Stimulated activated CD4-positive, alpha-beta T cell treated with anti-CD3 and anti-CD28 coated beads, Interleukin-1b, Interleukin-23, amount 100 ng/mL, for 1 hour (primary cell): ENCODE results near the gene EFHD2.
"Not testable (repeated sequence)": the region's sequence is repeated elsewhere in the genome, so short reads cannot be mapped to it uniquely, and the experiment has no call there.

Source experiments
- DNase-seq, 2 donors: peaks; one replicate each; pipeline ENCODE4 v3.0.0-alpha.2; 2020; ENCODE audit warnings: low read depth in 2 of 2

The EFHD2 gene

DNA sequence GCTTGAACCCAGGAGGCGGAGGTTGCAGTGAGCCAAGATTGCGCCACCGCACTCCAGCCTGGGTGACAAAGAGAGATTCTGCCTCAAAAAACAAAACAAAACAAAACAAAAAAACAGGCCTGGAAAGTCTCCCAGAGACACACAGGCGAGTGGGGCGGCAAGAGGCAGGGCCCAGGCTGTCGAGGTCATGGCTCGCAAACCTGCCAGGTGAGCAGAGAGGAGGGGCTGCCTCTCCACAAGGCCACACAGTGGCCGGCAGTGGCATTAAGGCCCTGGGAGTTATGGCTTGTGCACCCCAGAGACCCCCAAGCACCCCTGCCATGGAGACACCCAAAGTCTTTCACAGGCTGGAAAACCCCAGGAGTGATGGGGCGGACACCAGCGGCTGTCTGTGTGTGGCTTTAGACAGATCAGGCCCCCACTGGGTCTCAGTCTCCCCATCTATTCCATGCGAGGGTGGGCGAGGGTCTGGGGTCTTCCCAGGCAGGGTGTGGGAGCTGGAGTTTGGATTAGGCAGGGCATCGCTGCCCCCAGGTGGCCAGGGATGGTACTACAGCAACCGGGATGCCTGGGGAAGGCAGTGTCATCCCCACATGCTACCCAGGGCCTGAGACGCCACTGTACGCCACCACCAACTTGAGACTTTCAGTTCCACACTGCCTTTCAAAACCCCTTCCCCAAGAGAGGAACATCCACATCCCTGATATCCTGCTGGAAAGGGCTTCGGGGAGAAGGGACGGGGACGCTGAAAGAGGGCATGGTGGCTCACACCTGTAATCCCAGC is 21.3 kb downstream of the EFHD2 start:
- DNase-seq, result peak; percentile 44 to 78

DNA sequence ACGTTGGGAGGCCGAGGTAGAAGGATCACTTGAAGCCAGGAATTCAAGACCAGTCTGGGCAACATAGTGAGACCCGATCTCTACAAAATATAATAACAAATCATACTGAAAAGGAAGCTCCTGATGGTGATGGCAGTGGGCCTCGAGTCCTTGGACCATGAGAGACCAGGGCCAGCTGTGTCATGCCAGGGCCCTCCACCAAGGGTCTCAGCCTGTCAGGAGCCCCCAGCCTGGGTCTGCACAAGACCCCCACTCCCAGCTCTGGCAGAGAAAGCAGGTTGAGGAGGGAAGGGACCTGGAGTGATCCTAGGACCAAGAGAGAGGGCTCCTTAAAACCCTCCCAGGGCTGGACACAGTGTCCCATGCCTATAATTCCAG is 21.9 kb downstream of the EFHD2 start:
- DNase-seq, result no peak

DNA sequence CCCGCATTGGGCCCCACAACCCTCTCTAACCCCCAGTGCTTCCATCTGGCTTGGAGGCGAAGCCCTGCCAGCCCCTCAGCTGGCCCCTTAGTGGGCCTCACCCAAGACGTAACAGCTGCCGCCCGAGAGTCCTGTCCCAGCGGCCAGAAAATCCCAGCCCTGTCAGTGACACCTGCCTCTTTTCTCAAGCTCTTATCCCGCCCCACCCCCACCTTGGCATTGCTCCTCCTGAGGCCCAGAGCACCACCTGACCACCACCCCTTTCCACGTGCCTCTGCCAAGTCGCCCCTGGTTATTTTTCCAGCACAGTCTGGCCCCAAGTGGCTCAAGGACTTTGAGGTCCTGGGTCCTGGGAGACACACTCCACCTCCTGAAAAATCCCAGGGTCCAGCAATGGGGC is 22.6 kb downstream of the EFHD2 start:
- no peak for DNase-seq

DNA sequence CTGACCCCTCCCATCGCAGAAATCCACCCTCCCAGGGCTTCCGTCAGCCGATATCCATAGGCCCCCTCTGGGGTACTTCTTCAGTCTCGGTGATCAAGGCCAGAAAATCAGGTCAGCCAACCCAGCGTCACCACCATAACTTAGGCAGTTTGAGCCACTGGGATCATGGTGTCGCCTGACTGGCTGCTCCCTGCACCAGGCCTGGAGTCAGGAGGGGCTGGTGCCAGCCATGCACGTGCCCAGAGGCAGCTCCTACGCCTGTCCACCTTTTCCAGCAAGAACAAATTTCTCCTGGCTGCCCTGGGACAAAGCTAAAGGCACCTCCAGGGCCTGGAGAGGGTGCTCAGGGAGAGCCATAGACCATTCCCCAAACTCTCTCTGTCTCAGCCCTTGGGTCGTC is 23.8 kb downstream of the EFHD2 start:
- DNase-seq, result no peak

DNA sequence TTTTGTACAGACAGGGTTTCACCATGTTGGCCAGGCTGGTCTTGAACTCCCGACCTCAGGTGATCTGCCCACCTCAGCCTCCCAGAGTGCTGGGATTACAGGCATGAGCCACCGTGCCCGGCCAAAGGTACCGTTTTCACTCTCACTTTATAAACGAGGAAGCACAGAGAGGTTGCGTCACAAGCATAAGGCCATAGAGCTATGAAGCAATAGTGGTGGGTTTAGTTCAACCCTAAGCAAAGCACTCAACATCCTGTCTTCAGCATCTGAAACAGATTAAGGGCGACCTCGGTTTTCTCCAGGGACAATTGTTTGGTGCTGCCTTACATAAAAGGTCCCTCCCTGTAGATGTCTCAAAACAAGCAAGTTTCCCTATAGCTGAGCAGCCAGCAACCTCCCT is 25.1 kb downstream of the EFHD2 start:
- DNase-seq, result not testable (repeated sequence)

DNA sequence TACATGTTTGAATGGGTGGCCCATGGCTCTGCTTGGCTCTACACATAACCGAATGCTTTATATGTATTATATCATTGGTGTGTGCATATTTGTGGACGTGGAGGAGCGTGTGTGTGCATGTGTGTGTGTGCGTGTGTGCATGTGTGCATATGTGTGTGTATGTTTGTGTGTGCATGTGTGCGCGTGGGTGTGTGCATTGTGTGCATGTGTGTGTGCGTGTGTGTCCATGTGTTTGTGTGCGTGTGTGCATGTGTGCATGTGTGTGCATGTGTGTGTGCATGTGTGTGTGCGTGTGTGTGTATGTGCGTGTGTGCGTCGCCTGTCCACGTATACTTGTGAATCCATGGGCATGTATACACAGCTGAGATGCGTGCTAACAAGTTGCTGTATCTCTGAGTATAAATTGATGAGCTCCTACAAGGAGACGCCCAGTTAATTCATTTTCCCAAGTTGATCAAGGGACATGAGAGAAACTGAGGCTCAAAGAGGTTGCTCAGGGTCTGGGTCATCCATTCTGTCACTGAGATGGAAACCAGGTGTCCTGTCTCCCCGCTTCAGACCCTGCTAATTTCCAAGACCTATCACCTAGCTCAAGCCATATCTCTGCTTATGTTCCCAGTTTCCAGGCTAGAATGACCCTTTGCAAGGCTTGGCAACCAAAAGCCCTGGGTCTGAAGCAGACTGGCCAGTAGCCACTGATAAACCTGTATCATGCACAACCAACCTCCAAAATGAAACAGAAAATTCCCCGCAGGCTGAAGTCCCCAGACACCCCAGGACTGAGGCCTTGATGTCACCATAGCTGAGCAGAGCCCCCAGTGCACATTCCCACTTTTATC is 25.8 kb downstream of the EFHD2 start:
- no peak for DNase-seq

DNA sequence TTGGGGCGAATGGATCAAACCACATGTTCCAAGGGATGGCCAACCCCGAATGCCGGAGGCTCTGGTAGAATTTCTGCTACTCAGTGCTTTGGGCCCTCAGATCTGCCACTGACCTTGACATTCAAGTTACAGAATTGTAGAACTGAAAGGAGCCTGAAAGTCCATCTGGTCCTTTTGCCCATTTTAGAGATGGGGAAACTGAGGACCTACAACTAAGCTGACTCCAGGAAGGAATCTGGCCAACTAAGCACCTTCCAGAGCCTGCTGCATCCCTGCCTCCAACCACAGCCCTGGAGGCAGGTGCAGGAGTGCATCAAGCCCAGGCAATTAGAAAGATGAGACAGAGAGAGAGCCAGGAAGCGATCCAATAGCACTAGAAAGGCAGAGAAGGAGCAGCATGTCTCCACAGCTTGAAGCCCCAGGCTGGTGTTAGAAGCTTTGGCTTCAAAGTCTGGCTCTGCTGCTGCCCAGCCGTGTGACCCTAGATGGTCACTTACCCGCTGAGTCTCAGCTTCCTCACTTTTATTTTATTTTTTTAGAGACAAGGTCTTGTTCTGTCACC is 27.3 kb downstream of the EFHD2 start:
- DNase-seq, result no peak

DNA sequence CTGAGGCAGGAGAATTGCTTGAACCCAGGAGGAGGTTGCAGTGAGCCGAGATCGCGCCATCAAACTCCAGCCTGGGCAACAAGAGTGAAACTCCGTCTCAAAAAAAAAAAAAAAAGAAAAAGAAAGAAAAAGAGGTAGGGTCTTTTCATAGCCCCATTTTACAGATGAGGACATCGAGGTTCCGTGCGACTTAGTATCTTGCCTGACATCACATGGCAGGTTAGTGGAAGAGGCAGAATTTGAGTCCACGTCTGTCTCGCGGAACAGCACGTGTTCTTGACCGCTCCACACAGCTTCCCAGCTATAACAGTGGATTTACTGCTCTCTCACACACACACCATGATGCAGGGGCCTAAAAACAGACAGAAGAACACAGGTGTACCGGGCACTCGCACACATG is 29.6 kb downstream of the EFHD2 start:
- no peak for DNase-seq

DNA sequence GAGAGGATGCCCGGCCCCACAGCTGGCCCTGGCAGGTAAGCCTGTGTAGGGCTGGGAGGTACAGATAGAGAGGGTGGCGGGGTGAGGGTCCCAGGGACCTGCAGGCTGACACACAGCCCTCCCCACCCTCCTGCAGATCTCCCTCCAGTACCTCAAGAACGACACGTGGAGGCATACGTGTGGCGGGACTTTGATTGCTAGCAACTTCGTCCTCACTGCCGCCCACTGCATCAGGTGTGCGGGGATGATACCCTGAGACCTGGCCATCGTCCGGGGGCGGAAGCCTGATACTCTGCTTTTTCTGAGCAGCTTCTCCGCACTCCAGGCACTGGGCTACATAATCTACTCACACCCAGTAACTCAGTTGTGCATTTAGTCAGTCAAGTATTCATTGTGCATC is 30.7 kb downstream of the EFHD2 start:
- no peak for DNase-seq

DNA sequence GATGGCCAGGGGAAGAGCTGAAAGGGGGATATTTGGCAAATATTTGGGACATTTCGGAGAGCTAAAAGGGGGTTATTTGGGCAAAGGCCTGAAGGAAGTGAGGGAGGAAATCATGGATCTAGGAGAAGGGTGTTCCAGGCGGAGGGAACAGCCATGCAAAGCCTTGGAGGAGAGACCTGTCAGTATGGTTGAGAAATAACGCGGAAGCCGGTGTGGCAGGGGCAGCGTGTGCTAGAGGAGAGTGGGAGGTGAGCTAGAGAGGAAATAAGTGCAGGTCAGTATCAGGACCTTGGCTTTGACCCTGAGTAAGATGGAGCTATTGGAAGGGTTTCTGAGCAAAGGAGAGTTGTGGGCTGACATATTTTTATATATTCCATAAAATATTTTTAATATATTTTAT is 31.6 kb downstream of the EFHD2 start:
- no peak for DNase-seq

DNA sequence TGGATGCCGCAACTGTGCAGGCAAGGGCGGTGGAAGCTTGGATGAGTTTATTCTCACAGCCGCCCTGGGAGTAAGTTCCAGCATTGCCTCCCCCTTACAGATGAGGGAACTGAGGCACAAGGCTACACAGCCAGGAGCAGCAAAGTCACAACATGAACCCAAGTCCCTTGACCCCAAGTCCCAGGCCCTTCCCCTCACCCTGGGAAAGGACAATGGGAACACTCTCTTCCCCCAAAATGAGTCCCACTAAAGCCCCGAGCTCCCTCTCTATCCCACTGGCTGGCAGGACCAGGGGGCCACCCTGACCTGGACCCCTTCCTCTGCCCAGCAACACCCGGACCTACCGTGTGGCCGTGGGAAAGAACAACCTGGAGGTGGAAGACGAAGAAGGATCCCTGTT is 32.4 kb downstream of the EFHD2 start:
- no peak for DNase-seq

DNA sequence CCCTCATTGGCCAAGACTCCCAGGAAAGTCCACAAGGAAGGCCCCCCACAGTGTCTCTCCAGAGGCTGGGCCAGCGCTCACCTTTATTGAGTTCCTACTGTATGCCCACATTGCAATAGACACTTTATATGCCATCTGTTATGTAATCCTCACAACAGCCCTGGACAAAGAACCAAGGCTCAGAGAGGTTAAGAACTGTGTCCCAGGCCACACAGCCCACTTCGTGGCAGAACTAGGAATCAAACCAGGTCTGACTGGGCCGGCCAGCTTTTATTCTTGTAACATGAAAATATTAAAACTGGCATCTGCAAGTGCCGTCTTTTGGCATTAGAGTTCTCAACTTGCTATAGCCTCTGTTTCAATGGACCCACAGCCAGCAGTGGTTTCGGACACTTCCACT is 33.1 kb downstream of the EFHD2 start:
- DNase-seq, result no peak

DNA sequence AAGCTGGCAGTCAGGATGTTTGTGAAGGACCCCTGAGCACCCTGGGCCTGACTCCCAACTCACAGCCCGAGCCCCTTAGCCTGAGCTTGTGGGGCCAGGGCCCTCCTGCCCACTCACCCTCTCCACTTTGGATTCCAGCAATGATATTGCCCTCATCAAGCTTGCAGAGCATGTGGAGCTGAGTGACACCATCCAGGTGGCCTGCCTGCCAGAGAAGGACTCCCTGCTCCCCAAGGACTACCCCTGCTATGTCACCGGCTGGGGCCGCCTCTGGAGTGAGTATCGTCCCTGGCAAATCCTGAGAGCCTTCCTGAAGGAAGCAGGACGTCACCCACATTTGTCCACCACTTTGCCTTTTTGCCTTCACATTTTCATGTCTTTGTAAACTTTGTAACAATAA is 33.6 kb downstream of the EFHD2 start:
- DNase-seq, result no peak

DNA sequence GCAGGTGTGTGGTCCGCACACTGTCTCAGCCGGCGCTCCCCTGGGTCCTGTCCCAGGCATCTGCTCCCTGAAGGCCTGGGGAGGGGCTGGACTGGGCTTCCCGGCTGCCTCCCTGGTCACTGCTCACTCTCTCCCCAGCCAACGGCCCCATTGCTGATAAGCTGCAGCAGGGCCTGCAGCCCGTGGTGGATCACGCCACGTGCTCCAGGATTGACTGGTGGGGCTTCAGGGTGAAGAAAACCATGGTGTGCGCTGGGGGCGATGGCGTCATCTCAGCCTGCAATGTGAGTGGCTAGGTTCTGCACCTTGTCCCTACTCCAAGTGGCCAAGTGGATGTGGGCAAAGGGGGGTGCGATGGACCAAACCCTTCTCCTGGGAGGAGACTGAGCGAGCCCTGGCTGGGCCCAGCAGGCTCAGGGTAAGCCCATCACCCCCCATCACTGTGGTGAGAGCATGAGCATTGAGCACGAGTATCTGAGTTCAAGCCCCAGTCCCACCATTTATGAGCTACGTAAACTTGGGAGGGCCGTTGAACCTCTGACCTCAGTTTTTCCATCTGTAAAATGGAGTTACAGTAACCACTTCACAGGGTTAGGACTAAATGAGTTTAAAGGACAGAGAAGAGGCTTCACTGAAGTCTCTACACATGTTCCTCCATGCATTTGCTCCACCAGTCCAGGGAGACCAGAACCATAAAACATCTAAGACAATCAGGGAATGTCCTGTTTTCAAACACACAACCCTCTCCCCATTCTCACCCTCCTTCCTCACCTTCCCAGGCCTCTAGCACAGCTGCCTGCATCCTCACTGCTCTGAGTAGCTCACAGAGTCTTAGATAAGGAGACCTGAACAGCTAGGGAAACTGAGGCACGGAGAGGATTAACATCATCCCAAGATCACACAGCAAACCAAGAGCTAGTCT is 35.0 kb downstream of the EFHD2 start:
- DNase-seq, result no peak

DNA sequence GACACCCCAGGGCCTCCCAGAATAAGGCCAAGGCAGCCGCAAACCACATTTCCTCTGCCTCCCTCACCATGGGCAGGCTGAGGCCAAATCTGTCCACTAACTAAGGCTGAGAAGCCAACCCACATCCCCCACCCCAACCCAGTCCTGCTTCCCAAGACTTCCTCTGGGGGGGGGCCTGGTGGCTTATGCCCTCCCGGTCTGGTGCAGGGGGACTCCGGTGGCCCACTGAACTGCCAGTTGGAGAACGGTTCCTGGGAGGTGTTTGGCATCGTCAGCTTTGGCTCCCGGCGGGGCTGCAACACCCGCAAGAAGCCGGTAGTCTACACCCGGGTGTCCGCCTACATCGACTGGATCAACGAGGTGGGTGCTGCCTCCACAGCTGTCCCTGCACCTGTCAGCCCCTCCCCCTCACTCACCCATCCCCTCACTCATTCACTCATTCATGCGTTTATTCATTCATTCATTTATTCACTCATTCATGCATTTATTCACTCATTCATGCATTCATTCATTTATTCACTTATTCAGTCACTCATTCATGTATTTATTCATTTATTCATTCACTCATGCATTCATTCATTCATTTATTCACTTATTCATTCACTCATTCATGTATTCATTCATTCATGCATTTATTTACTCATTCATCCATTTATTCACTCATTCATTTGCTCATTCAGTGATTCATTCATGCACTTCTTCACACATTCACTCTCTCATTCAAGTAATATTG is 35.9 kb downstream of the EFHD2 start:
- DNase-seq, result no peak

DNA sequence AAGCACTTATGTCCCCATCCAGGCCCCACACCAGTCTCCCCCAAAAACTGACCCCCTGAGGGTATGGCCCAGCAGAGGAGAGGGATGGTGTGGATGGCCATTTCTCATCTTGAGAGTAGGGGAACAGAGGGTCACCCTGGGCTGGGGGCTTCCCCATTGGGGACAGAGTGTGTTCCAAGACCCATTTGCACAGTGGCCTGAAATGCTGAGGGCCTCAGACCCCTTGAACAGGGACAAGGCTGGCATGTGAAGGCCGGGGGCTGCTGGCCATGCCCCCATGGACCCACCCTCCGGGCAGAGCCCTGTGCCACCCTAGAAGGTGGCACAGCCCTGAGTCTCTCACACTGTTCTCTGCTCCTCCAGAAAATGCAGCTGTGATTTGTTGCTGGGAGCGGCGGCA is 36.5 kb downstream of the EFHD2 start:
- no peak for DNase-seq

DNA sequence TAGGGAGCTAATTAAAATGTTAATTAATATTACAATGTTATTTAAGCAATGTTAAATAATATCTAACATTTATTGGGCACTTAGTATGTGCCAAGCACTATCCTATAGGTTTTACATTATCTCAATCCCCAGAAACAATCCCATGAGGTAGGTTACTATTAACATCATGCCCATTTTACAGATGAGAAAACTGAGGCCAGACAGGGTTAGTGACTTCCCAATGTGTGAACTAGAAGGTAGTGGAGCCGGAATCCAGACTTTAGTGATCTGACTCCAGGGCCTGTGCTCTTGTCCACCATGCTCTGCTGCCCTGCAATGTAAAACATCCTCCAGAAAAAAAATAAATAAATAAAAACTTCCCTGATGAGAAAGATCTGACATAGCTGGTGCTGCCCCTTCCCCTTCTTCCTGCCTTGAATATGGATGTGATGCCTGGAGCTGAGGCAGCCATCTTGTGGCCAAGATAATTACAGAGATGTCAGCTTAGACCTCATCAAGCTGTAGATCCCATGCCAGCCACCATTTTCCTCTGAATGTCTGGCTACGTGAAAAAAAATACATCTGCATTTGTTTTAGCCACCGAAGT is 39.3 kb downstream of the EFHD2 start:
- no peak for DNase-seq

DNA sequence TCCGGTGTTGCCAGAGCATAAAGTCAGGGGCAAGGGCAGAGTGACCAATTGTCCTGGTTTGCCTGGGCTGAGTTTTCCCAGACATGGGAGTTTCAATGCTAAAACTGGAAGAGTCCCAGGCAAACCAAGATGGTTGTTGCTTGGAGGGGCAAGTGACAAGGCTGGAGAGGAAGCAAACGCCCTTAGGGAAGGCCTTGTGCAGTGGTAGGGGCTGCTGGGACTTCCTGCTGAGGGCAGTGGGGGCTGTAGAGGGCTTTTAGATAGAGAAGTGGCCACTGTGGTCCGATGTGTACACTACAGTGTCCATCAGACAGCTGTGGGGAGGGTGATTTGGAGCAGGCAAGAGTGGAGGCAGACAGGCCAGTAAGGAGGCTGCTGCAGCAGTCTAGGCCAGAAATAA is 39.9 kb downstream of the EFHD2 start:
- DNase-seq, result no peak

DNA sequence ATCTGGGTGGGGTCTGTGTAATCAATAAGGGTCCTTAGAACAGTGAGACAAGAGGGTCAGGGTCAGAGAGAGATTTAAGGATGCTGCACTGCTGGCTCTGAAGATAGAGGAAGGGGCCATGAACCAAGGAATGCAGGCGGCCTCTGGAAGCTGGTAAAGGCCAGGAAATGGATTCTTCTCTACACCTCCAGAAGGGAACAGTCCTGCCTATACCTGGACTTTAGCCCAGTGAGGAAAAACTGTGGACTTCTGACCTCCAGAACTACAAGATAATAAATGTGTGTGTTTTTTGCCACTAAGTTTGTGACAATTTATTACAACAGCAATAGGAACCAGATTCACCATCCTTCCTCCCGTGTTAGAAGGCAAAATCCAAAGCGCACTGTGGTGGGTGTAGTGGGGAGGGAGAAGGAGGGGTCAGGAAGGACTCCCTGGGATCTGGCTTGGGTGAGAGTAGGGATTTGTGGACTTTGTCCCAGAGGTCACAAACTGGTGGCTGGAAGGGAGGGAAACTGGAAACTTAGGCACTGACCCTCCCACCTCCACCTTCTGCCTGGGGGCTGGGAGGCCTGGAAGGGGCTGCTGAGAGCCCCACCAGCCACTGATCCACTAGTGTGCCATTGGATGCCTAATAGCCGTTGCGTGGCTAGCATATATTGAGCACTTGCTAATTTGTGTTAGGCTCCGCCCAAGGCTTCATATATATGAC is 41.5 kb downstream of the EFHD2 start:
- no peak for DNase-seq

DNA sequence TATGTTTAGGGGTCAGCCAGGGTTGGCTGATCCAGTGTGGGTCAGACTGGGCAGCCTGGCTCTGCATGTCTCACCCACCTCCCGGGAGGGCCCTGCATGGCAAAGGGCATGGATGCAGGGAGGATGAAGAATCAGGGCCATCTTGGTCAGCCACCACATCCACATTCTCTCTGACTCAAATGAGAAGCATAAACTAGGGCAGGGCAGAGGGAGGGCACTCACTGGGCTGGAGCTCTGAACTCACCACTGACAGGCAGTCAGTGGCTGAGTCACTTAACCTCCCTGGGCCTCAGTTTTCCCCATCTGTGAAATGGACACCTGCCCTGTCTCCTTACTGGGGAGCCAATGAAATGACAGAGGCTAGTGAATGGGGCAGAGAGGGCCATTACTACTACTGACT is 42.5 kb downstream of the EFHD2 start:
- DNase-seq, result no peak
